Upper lobe of left lung (tissue), 6 donors: Measurements from ENCODE around the gene CPA1. TPM values are rescaled to one million over a fixed set of nuclear protein-coding genes. Genes with fewer than 3 reads are reported as not detected.

Experiments used
- ATAC-seq, 2 donors: fragments of 200-7000 bp; cut with Tn5 transposase; one replicate each; pipeline ENCODE4 v1.9.1; 2022; ENCODE audit warnings: mild to moderate bottlenecking in 2 of 2, moderate library complexity in 2 of 2; ENCODE audit not compliant: low FRiP score in 2 of 2
- DNase-seq, 2 donors: peaks; one replicate each; pipeline ENCODE4 v3.0.0-alpha.2; 2019 to 2020
- H3K27ac ChIP-seq, 4 donors: fragments of 200-600 bp; sonication (generic); one replicate each; pipeline ENCODE4 v1.5.1; 2016 to 2019
- H3K27me3 ChIP-seq, 4 donors: fragments of 200-600 bp; sonication (generic); one replicate each; pipeline ENCODE4 v1.5.1; 2017 to 2019
- H3K36me3 ChIP-seq, 4 donors: fragments of 200-600 bp; sonication (generic); one replicate each; pipeline ENCODE4 v1.5.1; 2016 to 2019
- H3K4me1 ChIP-seq, 4 donors: fragments of 200-600 bp; sonication (generic); one replicate each; pipeline ENCODE4 v1.5.1; 2018 to 2019
- H3K4me3 ChIP-seq, 4 donors: fragments of 200-600 bp; sonication (generic); one replicate each; pipeline ENCODE4 v1.5.1; 2017 to 2019; ENCODE audit warnings: mild to moderate bottlenecking in 2 of 4, moderate library complexity in 1 of 4
- H3K9me3 ChIP-seq, 4 donors: fragments of 200-600 bp; sonication (generic); one replicate each; pipeline ENCODE4 v1.5.1; 2018 to 2019
- EP300 ChIP-seq, 4 donors: sonication (generic); formaldehyde crosslinking; IDR thresholded peaks; one replicate each; pipeline ENCODE4 v1.5.1; 2017; ENCODE audit warnings: antibody characterized with exemption in 4 of 4, control low read depth in 2 of 4
- POLR2A ChIP-seq, 4 donors: fragments of 450-650 bp; IDR thresholded peaks; one replicate each; pipeline ENCODE4 v1.5.1; 2016 to 2017; ENCODE audit warnings: antibody characterized with exemption in 4 of 4, mild to moderate bottlenecking in 2 of 4
- POLR2AphosphoS5 ChIP-seq, 2 donors: sonication (generic); formaldehyde crosslinking; IDR thresholded peaks; one replicate each; pipeline ENCODE4 v1.5.1; 2017; ENCODE audit warnings: antibody characterized with exemption in 2 of 2
- WGBS, 2 donors: methylation state at CpG; one replicate each; pipeline ENCODE4 v1.1.5; 2017 to 2018; 5-methylcytosine and 5-hydroxymethylcytosine counted together
- total RNA-seq, 6 donors: library from RNA; depleted of rRNA in 4 of 6; stranded (reverse); fragments of >200 nt in 4 of 6; gene quantifications; one replicate each; pipeline versions ENCODE4 v1.1.0 to v1.2.1, GENCODE V29; 2016 to 2021
- TF ChIP-seq, protein P1 (sequence below), 6 experiments: fragments of 450-650 bp in 4 of 6; fragments of 200-600 bp in 2 of 6; sonication (generic) in 2 of 6; IDR thresholded peaks; one replicate each; pipeline ENCODE4 v1.5.1; 2016 to 2019; ENCODE audit warnings: antibody characterized with exemption in 6 of 6
- donor health status: DM: no; HTN: no; CAD: no; lungs with moderate emphysema.
- donor health status: DM: no; HTN: yes; CAD: no; lungs with severe emphysema.

CPA1 gene
- 10 to 100 TPM in 2 of 6 donors, not detected in 4; 12.6 to 21.8 TPM for total RNA-seq

DNA sequence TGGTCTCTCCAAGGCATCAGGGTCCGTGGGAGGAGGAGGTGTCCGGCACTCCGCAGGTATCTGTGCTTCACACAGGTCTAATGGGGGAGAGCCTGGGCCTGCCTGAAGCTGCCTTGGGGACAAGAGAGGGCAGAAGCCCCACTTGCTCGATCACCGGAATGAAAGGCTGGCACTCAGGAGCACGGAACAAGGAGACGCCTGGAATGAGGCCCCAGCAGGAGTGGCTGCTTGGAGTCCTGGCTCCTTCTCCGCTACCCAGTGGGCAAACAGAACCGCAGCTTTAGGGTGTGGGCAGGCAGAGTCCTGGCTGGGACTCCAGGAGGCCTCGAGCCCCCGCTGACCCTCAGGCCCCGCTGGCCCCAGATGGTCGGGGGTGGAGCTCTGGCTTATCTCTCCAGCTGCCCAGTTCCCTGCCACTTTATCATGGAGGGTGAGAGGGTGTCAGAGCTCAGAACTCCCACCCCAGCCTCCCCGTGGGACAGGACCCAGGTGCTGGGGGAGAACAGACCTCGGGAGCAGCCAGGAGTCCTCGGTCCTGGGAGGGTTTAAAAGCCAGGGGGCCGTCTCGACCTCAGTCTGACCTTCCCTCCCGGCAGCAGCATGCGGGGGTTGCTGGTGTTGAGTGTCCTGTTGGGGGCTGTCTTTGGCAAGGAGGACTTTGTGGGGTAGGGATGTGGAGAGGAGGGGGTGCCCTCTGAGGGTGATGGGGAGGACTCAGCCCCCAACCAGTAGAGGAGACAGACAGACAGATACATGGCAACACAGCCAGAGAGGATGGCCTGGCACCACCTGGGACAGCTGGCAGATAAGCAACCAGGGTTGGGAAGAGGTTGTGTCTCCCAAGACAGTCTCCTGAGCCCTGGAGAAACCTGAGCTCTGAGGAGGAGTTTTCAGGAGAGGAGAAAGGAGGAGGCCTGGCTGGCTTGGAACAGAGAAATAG, at the start of gene CPA1:
TSS of gene CPA1 (plus strand) at position 574 of the 940 bp plus-strand sequence. CDS start at position 601, 27 bp downstream.
- Histone ChIP-seq H3K4me1 (peaks cover 0 to 9% (median 7%) of the 10 kb centered on the region in 4 donors), H3K9me3 (no peaks in the 10 kb centered on the region), H3K36me3 (no peaks in the 10 kb centered on the region), H3K4me3 (no peak within 1 kb of the TSS), H3K27ac (peak within 1 kb of the TSS in 1 of 4 donors; percentile 35), H3K27me3 (no peaks in the 10 kb centered on the region)
- ATAC-seq (peak; percentile 3 to 27), DNase-seq (peak in 1 of 2 donors; percentile 55)
- whole genome bisulfite sequencing, 2 donors: 43 to 57% methylated on average over 7 to 16 of the region's 20 CpGs
- TF ChIP-seq EP300 (IDR thresholded peaks at IDR 0.05) (no peak), POLR2AphosphoS5 (IDR thresholded peaks at IDR 0.05) (no peak), POLR2A (IDR thresholded peaks at IDR 0.05) (no peak)
- TF ChIP-seq, protein P1, sequence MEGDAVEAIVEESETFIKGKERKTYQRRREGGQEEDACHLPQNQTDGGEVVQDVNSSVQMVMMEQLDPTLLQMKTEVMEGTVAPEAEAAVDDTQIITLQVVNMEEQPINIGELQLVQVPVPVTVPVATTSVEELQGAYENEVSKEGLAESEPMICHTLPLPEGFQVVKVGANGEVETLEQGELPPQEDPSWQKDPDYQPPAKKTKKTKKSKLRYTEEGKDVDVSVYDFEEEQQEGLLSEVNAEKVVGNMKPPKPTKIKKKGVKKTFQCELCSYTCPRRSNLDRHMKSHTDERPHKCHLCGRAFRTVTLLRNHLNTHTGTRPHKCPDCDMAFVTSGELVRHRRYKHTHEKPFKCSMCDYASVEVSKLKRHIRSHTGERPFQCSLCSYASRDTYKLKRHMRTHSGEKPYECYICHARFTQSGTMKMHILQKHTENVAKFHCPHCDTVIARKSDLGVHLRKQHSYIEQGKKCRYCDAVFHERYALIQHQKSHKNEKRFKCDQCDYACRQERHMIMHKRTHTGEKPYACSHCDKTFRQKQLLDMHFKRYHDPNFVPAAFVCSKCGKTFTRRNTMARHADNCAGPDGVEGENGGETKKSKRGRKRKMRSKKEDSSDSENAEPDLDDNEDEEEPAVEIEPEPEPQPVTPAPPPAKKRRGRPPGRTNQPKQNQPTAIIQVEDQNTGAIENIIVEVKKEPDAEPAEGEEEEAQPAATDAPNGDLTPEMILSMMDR (IDR thresholded peaks at IDR 0.05): no peak

DNA sequence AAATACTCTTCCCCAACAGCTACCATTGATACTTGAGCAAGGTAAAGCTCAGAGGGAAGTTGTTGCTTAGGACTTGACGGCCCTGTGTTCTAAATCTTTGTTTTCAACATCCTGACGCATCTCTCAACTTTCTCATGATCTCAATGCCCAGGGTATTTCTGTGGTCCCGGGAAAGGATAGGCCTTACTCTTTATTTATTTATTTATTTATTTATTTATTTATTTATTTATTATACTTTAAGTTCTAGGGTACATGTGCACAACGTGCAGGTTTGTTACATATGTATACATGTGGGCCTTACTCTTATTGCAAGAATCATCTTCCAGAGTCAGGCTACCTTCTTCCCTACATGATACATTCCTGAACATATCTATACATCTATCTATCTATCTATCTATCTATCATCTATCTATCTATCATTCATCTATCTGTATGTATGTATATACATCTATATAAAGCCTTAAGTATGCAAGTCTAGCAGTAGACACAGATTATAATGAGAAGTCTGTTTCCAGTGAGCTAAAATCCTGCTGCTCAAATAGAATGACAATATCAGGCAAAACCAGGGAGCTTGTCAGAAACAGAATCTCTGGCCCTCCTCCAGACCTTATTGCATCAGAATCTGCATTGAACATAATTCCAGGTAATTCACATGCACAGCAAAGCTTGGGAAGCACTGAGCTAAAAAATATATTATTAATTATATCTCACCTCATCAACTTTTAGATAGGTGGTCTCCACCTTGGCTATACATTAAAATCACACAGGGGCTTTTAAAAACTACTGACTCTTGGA, 47.8 kb upstream of the CPA1 start:
- H3K27me3 ChIP-seq: no peaks in the 10 kb centered on the region
- no peak for ATAC-seq
- no peak overlapping the region for H3K4me3 ChIP-seq
- no peak for DNase-seq
- TF ChIP-seq POLR2A (IDR thresholded peaks at IDR 0.05): no peak
- TF ChIP-seq EP300 (IDR thresholded peaks at IDR 0.05): no peak
- TF ChIP-seq, protein P1 (IDR thresholded peaks at IDR 0.05): no peak
- TF ChIP-seq POLR2AphosphoS5 (IDR thresholded peaks at IDR 0.05): no peak
- no peaks in the 10 kb centered on the region for H3K4me1 ChIP-seq
- H3K36me3 ChIP-seq: no peaks in the 10 kb centered on the region
- no peak overlapping the region for H3K27ac ChIP-seq
- H3K9me3 ChIP-seq: no peaks in the 10 kb centered on the region
- WGBS, 2 donors: 92 to 96% methylated on average over 4 of the region's 4 CpGs

DNA sequence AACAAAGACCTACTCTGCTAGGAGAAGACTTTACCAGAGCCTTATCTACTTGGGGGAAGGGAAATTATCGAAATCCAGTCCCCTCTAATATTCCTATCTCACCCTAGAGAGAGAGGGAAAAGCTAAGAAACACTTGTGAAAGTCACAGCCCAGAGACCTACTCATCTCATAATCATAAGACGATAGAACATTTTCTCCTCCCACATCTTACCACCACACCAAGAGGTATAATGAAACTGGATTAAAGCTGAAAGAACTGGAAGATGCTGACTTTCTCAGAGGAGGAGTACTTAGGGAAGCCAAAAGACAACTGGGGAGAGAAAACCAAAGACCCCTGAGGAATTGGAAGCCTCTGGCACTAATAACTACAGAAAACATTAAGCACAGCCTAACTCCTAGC, 46.5 kb upstream of the CPA1 start:
- Histone ChIP-seq H3K9me3 (no peaks in the 10 kb centered on the region), H3K27me3 (no peaks in the 10 kb centered on the region), H3K4me1 (no peaks in the 10 kb centered on the region), H3K4me3 (no peak overlapping the region), H3K27ac (no peak overlapping the region), H3K36me3 (no peaks in the 10 kb centered on the region)
- TF ChIP-seq, protein P1 (IDR thresholded peaks at IDR 0.05): no peak
- TF ChIP-seq EP300 (IDR thresholded peaks at IDR 0.05) (no peak), POLR2AphosphoS5 (IDR thresholded peaks at IDR 0.05) (no peak), POLR2A (IDR thresholded peaks at IDR 0.05) (no peak)
- no peak for DNase-seq
- WGBS, 2 donors: 74 to 91% methylated on average over 2 of the region's 2 CpGs
- ATAC-seq: peak in 1 of 2 donors; percentile 43

DNA sequence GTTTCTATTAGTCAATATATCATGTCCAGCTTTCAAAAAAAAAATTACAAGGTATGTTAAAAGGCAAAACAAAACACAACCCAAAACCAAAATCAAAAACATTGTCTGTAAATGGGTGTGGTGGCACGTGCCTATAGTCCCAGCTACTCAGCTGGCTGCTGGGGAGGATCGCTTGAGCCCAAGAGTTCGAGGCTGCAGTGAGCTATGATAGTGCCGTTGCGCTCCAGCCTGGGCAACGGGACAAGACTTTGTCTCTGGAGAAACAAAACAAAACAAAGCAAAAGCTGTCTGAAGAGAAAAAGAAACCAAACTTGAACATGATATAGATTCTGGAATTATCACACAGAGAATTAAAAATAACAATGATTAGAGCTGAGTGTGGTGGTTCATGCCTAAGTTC, 46.0 kb upstream of the CPA1 start:
- peak in 1 of 2 donors; percentile 48 for ATAC-seq
- no peak for TF ChIP-seq POLR2A (IDR thresholded peaks at IDR 0.05)
- TF ChIP-seq POLR2AphosphoS5 (IDR thresholded peaks at IDR 0.05): no peak
- TF ChIP-seq, protein P1 (IDR thresholded peaks at IDR 0.05): no peak
- TF ChIP-seq EP300 (IDR thresholded peaks at IDR 0.05): no peak
- no peaks in the 10 kb centered on the region for H3K36me3 ChIP-seq
- H3K4me1 ChIP-seq: no peaks in the 10 kb centered on the region
- H3K27ac ChIP-seq: no peak overlapping the region
- H3K4me3 ChIP-seq: no peak overlapping the region
- 62 to 66% methylated on average over 6 of the region's 6 CpGs for WGBS, 2 donors
- H3K27me3 ChIP-seq: no peaks in the 10 kb centered on the region
- no peaks in the 10 kb centered on the region for H3K9me3 ChIP-seq
- DNase-seq: no peak
